ENCODE measurements around the gene TLX2. TPM values are rescaled to one million over a fixed set of nuclear protein-coding genes. Genes with fewer than 3 reads are reported as not detected.

Gene TLX2
- total and polyA plus RNA-seq, 8 donors = 0.28 to 0.73 TPM; not detected in 6

GRCh38 chr2:74562126-74562775, 48.0 kb downstream of the TLX2 start:
- 80 to 86% (median 83%) methylated on average over 7 of the region's 7 CpGs for WGBS, 5 donors
- intact Hi-C loops (cut with DNase I; ENCODE audit: low total_unique reads) = no loop called here
- H3K27ac ChIP-seq = no peak overlapping the region

GRCh38 chr2:74564222-74564621, 50.0 kb downstream of the TLX2 start:
- peaks cover 0 to 2% (median under 1%) of the 10 kb centered on the region in 4 donors for H3K4me1 ChIP-seq
- no peak for DNase-seq
- no peak overlapping the region for H3K27ac ChIP-seq
- H3K9me3 ChIP-seq = no peaks in the 10 kb centered on the region
- no peak for TF ChIP-seq POLR2AphosphoS5 (IDR thresholded peaks at IDR 0.05)
- no peak for TF ChIP-seq EP300 (IDR thresholded peaks at IDR 0.05)
- TF ChIP-seq POLR2A (IDR thresholded peaks at IDR 0.05) = no peak
- no peak for TF ChIP-seq CTCF (IDR thresholded peaks at IDR 0.05)
- no peaks in the 10 kb centered on the region for H3K36me3 ChIP-seq
- 62 to 75% (median 70%) methylated on average over 5 of the region's 5 CpGs for WGBS, 5 donors
- intact Hi-C loops (cut with DNase I; ENCODE audit: low total_unique reads) = no loop called here
- no peaks in the 10 kb centered on the region for H3K27me3 ChIP-seq
- H3K4me3 ChIP-seq = no peak overlapping the region

More at GRCh38 chr2:74562126-74562775, 48.0 kb downstream of the TLX2 start:
- Histone ChIP-seq H3K27me3 (no peaks in the 10 kb centered on the region), H3K36me3 (no peaks in the 10 kb centered on the region), H3K4me1 (peaks cover 0 to 21% (median 13%) of the 10 kb centered on the region in 4 donors), H3K4me3 (no peak overlapping the region), H3K9me3 (no peaks in the 10 kb centered on the region)
- no peak for DNase-seq
- TF ChIP-seq POLR2A (IDR thresholded peaks at IDR 0.05) (no peak), POLR2AphosphoS5 (IDR thresholded peaks at IDR 0.05) (no peak), EP300 (IDR thresholded peaks at IDR 0.05) (no peak), CTCF (IDR thresholded peaks at IDR 0.05) (no peak)

GRCh38 chr2:74566076-74566753, 52.0 kb downstream of the TLX2 start:
- no peaks in the 10 kb centered on the region for H3K27me3 ChIP-seq
- no peaks in the 10 kb centered on the region for H3K36me3 ChIP-seq
- no peak for TF ChIP-seq POLR2AphosphoS5 (IDR thresholded peaks at IDR 0.05)
- TF ChIP-seq EP300 (IDR thresholded peaks at IDR 0.05) = no peak
- no peak for TF ChIP-seq CTCF (IDR thresholded peaks at IDR 0.05)
- H3K27ac ChIP-seq = no peak overlapping the region
- H3K4me1 ChIP-seq = no peaks in the 10 kb centered on the region
- no peak for DNase-seq
- no peaks in the 10 kb centered on the region for H3K9me3 ChIP-seq
- intact Hi-C loops (cut with DNase I; ENCODE audit: low total_unique reads) = no loop called here
- 73 to 87% (median 83%) methylated on average over 7 of the region's 7 CpGs for WGBS, 5 donors
- H3K4me3 ChIP-seq = no peak overlapping the region

GRCh38 chr2:74566754-74567085, 52.5 kb downstream of the TLX2 start:
- TF ChIP-seq CTCF (IDR thresholded peaks at IDR 0.05) = no peak
- TF ChIP-seq POLR2A (IDR thresholded peaks at IDR 0.05) = no peak
- TF ChIP-seq EP300 (IDR thresholded peaks at IDR 0.05) = no peak
- no peaks in the 10 kb centered on the region for H3K27me3 ChIP-seq
- DNase-seq = no peak
- intact Hi-C loops (cut with DNase I; ENCODE audit: low total_unique reads) = no loop called here
- no peak overlapping the region for H3K4me3 ChIP-seq
- no peaks in the 10 kb centered on the region for H3K36me3 ChIP-seq
- no peaks in the 10 kb centered on the region for H3K9me3 ChIP-seq
- no peak overlapping the region for H3K27ac ChIP-seq
- no peaks in the 10 kb centered on the region for H3K4me1 ChIP-seq

Other genes starting within 250 kb of the TLX2 start
- gene SLC4A5, start 171.0 kb upstream of the TLX2 start, total RNA-seq = 1 to 10 TPM in 3 of 5 donors, under 1 TPM in 1, not detected in 1; 0.58 to 4.8 (median 3.2) TPM
- gene SLC4A5, start 171.0 kb upstream of the TLX2 start, polyA plus RNA-seq = under 1 TPM; 0.12 to 0.46 (median 0.38) TPM
- gene DCTN1, start 134.1 kb upstream of the TLX2 start, total RNA-seq = 100 to 1,000 TPM in 3 of 5 donors, 10 to 100 TPM in 2; 71.2 to 181 (median 122) TPM
- 10 to 100 TPM; 65.8 to 92.6 (median 83.5) TPM for gene DCTN1, start 134.1 kb upstream of the TLX2 start, polyA plus RNA-seq
- gene C2orf81, start 92.8 kb upstream of the TLX2 start, total RNA-seq = 1 to 10 TPM in 2 of 5 donors, not detected in 3; 2.7 to 3.5 TPM
- 1 to 10 TPM; 1.7 to 2.2 (median 2.1) TPM for gene C2orf81, start 92.8 kb upstream of the TLX2 start, polyA plus RNA-seq
- 1 to 10 TPM in 4 of 5 donors, not detected in 1; 3.5 to 9.8 (median 7.3) TPM for gene WDR54, start 92.7 kb upstream of the TLX2 start, total RNA-seq
- 10 to 100 TPM; 10.5 to 12.8 (median 12.5) TPM for gene WDR54, start 92.7 kb upstream of the TLX2 start, polyA plus RNA-seq
- 100 to 1,000 TPM in 2 of 5 donors, 10 to 100 TPM in 3; 16.5 to 125 (median 27.4) TPM for gene RTKN, start 72.5 kb upstream of the TLX2 start, total RNA-seq
- 10 to 100 TPM; 10.8 to 27.3 (median 23.2) TPM for gene RTKN, start 72.5 kb upstream of the TLX2 start, polyA plus RNA-seq
- 10 to 100 TPM in 2 of 5 donors, 1 to 10 TPM in 2, not detected in 1; 4.7 to 44.5 (median 11.1) TPM for gene INO80B, start 59.4 kb upstream of the TLX2 start, total RNA-seq
- 10 to 100 TPM; 32.2 to 52.2 (median 51.9) TPM for gene INO80B, start 59.4 kb upstream of the TLX2 start, polyA plus RNA-seq
- 10 to 100 TPM in 4 of 5 donors, 1 to 10 TPM in 1; 1.8 to 59.4 (median 21.7) TPM for gene WBP1, start 56.0 kb upstream of the TLX2 start, total RNA-seq
- gene WBP1, start 56.0 kb upstream of the TLX2 start, polyA plus RNA-seq = 10 to 100 TPM; 78.9 to 82.4 (median 82.3) TPM
- 100 to 1,000 TPM in 1 of 5 donors, 10 to 100 TPM in 4; 17.5 to 130 (median 65.8) TPM for gene MOGS, start 49.1 kb upstream of the TLX2 start, total RNA-seq
- 10 to 100 TPM; 15.6 to 32.2 (median 30.4) TPM for gene MOGS, start 49.1 kb upstream of the TLX2 start, polyA plus RNA-seq
- 100 to 1,000 TPM in 2 of 5 donors, 10 to 100 TPM in 2, 1 to 10 TPM in 1; 4.6 to 335 (median 18.0) TPM for gene MRPL53, start 41.8 kb upstream of the TLX2 start, total RNA-seq
- 100 to 1,000 TPM in 1 of 3 donors, 10 to 100 TPM in 2; 74.0 to 108 (median 88.6) TPM for gene MRPL53, start 41.8 kb upstream of the TLX2 start, polyA plus RNA-seq
- 10 to 100 TPM; 19.1 to 78.2 (median 51.3) TPM for gene CCDC142, start 31.5 kb upstream of the TLX2 start, total RNA-seq
- 1 to 10 TPM; 3.2 to 3.4 (median 3.2) TPM for gene CCDC142, start 31.5 kb upstream of the TLX2 start, polyA plus RNA-seq
- 10 to 100 TPM in 4 of 5 donors, 1 to 10 TPM in 1; 4.7 to 91.2 (median 20.5) TPM for gene TTC31, start 31.4 kb upstream of the TLX2 start, total RNA-seq
- 10 to 100 TPM; 10.5 to 11.4 (median 10.8) TPM for gene TTC31, start 31.4 kb upstream of the TLX2 start, polyA plus RNA-seq
- gene LBX2, start 14.8 kb upstream of the TLX2 start, total RNA-seq = 1 to 10 TPM in 2 of 5 donors, not detected in 3; 1.1 to 2.6 TPM
- 1 to 10 TPM; 1.1 to 2.3 (median 1.2) TPM for gene LBX2, start 14.8 kb upstream of the TLX2 start, polyA plus RNA-seq
- gene PCGF1, start 6.8 kb upstream of the TLX2 start, total RNA-seq = 10 to 100 TPM in 2 of 5 donors, 1 to 10 TPM in 3; 1.9 to 49.6 (median 6.4) TPM
- gene PCGF1, start 6.8 kb upstream of the TLX2 start, polyA plus RNA-seq = 10 to 100 TPM; 14.7 to 20.8 (median 18.1) TPM
- 10 to 100 TPM in 4 of 5 donors, 1 to 10 TPM in 1; 6.6 to 42.6 (median 22.8) TPM for gene DQX1, start 11.8 kb downstream of the TLX2 start, total RNA-seq
- gene DQX1, start 11.8 kb downstream of the TLX2 start, polyA plus RNA-seq = 1 to 10 TPM; 2.1 to 5.3 (median 4.1) TPM
- gene AUP1, start 15.3 kb downstream of the TLX2 start, total RNA-seq = 100 to 1,000 TPM in 4 of 5 donors, 10 to 100 TPM in 1; 74.4 to 244 (median 173) TPM
- 100 to 1,000 TPM in 2 of 3 donors, 10 to 100 TPM in 1; 97.9 to 235 (median 139) TPM for gene AUP1, start 15.3 kb downstream of the TLX2 start, polyA plus RNA-seq
- 10 to 100 TPM in 4 of 5 donors, 1 to 10 TPM in 1; 7.6 to 60.0 (median 23.7) TPM for gene HTRA2, start 15.5 kb downstream of the TLX2 start, total RNA-seq
- 10 to 100 TPM; 24.4 to 31.2 (median 25.5) TPM for gene HTRA2, start 15.5 kb downstream of the TLX2 start, polyA plus RNA-seq
- gene LOXL3, start 39.5 kb downstream of the TLX2 start, total RNA-seq = 10 to 100 TPM in 2 of 5 donors, 1 to 10 TPM in 2, under 1 TPM in 1; 0.89 to 49.0 (median 5.0) TPM
- 1 to 10 TPM in 2 of 3 donors, under 1 TPM in 1; 0.76 to 1.6 (median 1.1) TPM for gene LOXL3, start 39.5 kb downstream of the TLX2 start, polyA plus RNA-seq
- 10 to 100 TPM in 3 of 5 donors, 1 to 10 TPM in 2; 5.9 to 89.3 (median 12.2) TPM for gene DOK1, start 40.3 kb downstream of the TLX2 start, total RNA-seq
- gene DOK1, start 40.3 kb downstream of the TLX2 start, polyA plus RNA-seq = 10 to 100 TPM in 2 of 3 donors, 1 to 10 TPM in 1; 8.8 to 17.7 (median 17.4) TPM
- 10 to 100 TPM in 1 of 5 donors, 1 to 10 TPM in 1, under 1 TPM in 1, not detected in 2; 0.18 to 27.1 (median 3.5) TPM for gene M1AP, start 133.9 kb downstream of the TLX2 start, total RNA-seq
- under 1 TPM in 2 of 3 donors, not detected in 1; 0.20 to 0.31 TPM for gene M1AP, start 133.9 kb downstream of the TLX2 start, polyA plus RNA-seq
- 10 to 100 TPM in 2 of 5 donors, 1 to 10 TPM in 3; 2.6 to 65.3 (median 4.2) TPM for gene SEMA4F, start 139.8 kb downstream of the TLX2 start, total RNA-seq
- 1 to 10 TPM in 1 of 3 donors, under 1 TPM in 2; 0.46 to 1.6 (median 0.98) TPM for gene SEMA4F, start 139.8 kb downstream of the TLX2 start, polyA plus RNA-seq